Stimulated activated CD4-positive, alpha-beta T cell treated with anti-CD3 and anti-CD28 coated beads, Interleukin-4, amount 100 ng/mL, for 24 hours (primary cell): Measurements from ENCODE around the gene PKD1L1.

ENCODE experiments used
- DNase-seq: peaks from one replicate; pipeline ENCODE4 v3.0.0-alpha.2; 2020

PKD1L1 gene

DNA sequence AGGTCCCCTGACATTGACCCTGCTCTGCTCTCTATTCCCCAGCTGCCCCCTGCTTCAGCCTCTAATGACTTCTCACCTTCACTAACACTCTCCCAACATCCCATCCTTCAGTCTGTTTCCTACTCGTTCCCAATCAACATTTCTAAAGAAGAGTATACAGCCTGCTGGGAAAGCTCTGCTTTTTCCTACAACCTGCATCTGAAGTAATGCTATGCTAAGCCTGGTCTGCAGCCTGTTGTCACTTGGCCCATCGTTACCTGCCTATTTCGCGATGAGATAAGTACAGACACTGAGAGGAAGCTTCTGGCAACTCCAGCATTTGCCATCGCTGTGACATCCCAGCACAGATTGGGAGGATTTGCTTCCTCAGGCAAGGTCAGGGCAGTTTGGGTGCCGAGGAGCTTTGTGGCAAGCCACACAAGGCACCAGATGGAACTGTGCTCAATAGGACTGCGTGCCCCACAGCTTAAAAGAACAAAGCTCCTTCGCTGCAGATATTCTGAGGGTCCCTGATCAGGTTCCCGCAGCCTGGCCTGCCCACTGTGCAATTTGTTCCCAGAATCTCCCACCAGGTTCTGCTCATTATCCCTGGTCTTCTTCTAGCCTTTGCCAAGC, 51.4 kb downstream of the PKD1L1 start:
- no peak for DNase-seq

- no peak for DNase-seq
These were observed 53.2 kb downstream of the PKD1L1 start for GRCh38 chr7:47895026-47895425.

GRCh38 chr7:47893721-47894365, 54.4 kb downstream of the PKD1L1 start:
- DNase-seq: no peak

- no peak for DNase-seq
These were observed 55.0 kb downstream of the PKD1L1 start for GRCh38 chr7:47893238-47893637.

- no peak for DNase-seq
These were observed 57.7 kb downstream of the PKD1L1 start for GRCh38 chr7:47890606-47891005.

GRCh38 chr7:47890125-47890524, 58.1 kb downstream of the PKD1L1 start:
- DNase-seq: no peak

DNA sequence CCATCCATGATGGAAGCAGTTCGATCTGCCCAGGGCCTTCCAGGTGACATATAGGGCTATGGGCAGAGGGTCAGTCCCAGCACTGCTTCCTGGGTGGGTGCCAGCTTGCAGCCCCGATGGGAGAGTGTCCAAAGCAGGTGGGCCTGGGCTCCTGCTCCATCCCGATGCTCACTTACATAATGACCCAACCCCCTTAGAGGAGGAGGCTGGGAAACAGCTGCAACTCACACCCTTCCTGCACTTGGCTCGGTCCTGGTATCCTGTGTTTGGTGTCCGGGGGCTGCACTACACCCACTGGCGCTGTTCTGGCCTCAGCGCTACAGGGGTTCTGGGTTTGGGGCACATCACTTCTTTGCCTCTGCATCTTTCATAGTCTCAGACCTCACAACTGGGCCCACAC, 58.5 kb downstream of the PKD1L1 start:
- no peak for DNase-seq

DNA sequence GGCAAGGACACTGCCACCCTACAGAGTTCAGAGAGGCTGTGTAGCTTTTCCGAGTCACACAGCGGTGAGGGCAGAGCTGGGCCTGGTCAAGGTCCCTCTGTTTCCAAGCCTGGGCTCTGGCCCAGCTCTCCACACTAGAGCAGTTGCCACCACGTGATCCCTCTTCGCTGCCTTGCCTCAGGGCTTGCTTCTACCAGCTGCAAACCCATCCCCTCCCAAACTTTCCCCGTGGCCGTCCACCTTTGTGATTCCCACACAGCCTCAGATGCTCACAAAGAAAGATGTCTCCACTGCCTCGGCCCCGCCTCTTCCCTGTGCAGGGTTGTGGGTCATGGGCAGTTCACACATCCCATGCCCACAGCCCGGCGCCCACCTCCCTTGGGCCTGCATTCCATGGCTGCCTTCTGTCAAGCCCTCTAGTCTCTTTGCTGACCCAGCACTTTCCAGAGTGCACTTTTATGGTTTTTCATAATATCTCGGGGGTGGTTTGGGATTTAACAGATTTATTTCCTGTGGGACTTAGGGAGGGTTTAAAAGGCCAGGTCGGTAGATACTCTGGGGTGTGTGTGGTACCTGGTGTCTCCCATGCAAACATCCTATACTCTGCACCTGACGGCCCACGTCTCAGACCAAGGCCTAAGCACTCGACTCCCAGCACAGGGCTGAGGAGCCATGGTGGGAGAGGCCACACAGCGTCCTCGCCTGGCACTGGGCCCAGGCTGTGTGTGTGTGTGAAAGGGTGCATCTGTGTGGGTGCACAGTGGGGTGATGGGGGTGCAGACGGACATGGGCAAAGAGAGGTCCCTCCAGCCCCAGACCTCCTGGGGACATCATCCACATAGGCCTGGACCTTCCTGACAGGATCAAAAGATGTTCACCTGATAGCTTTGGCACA, 59.6 kb downstream of the PKD1L1 start:
- DNase-seq: no peak

- DNase-seq: no peak
These were observed 61.1 kb downstream of the PKD1L1 start for GRCh38 chr7:47887016-47887640.

GRCh38 chr7:47885987-47886811, 62.1 kb downstream of the PKD1L1 start:
- DNase-seq: no peak

DNA sequence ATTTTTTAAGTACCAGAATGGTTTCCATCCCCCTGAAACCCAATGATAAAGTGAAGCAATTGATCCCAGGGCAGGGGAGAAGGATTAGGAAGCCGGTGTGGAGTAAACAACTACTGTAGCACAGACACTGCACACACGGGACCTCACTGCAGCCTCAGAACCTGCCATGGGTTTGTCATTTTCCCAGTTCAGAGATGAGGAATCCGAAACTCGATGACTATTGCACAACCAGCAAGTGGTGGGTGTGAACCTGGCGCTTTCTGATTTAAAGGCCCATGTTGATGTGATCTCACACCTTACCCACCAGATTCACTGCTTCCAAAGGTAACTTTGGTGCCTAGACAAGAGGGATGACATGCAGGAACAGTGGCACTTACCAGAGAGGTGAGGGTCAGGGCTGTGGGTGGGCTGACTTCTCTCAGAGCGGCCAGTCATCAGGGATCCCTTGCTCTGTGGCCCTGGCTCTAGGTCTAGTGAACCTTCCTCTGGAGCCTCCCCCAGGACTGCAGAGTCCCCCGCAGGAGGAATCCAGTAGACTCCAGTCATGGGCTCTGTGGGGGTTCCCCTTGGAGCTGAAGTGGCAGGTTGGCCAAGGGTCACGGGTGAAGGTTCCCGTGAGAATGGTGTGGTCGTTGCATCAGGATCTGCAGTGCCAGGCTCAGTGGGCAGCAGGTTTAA, 62.8 kb downstream of the PKD1L1 start:
- no peak for DNase-seq

- DNase-seq: no peak
These were observed 63.6 kb downstream of the PKD1L1 start for GRCh38 chr7:47884675-47885074.

DNA sequence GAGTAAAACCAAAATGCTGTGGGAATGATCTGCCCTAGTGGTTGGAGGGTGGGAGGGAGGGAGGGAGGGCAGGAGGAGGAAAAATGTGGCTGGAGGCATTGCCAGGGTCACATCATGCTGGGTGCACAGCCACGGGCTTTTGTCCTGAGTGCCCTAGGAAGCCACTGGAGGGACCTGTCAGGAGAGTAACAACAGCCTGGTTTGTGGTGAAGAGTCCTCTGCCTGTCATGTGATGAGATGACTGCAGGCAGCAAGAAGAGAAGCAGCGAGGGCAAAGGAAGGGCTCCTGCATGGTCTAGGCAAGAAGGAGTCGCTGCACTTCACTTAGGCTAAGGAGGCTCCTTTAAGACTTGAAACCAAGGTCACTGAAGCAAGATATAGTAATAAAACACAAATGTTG, 65.6 kb downstream of the PKD1L1 start:
- DNase-seq: no peak

- DNase-seq: no peak
These were observed 67.0 kb downstream of the PKD1L1 start for GRCh38 chr7:47881256-47881655.

GRCh38 chr7:47878662-47879061, 69.6 kb downstream of the PKD1L1 start:
- DNase-seq: no peak

DNA sequence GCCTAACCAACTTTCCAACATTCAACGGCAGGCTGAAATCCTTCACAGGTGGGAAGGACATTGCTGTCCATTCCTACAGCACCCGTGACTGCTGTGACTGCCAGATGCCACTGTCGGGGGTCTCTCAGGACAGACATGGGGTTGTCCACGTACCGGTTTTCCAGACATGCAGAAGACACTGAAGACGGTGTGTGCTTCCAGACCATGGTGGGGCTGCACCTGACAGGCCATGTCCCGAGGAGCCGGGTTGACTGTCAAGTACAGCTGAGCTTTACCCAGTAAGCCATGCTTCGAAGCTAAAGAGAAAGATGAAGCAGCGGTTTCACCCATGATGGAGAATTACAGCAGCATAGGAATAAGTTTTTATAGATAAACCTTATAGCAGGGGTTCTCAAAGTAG, 70.9 kb downstream of the PKD1L1 start:
- no peak for DNase-seq

DNA sequence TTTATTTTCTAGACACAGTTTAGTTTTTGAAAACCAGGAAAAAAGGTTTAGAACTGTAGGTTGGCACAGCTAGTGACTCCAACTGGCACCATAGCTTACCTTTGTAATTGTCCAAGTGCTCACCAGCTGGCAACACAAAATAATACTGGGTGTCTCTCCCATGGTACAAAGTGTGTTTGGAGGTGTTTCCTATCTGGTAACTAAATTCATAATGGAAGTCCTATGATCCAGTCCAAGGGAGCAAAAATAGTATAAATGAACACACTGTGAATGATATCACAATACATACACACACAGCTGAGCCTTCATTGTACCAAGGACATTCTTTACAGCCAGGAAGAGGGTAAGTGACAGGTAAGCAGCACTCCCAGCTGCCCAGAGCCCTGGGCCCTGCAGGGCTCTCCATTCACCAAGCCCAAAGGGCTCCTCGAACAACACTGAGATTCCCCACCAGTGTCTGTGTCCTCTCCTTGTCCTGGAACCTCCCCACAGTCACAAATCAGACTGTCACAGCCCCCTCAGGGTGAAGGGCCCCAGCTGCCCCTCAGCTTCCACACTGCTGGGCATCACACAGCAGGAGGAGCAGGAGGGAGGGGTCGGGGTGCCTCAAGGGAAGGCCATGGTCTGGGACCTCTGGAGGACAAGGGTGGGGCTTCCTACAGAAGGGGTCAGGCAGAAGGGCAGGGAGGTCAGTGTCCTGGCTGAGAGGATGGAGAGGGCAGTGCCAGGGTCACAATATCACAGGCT, 72.1 kb downstream of the PKD1L1 start:
- DNase-seq: no peak

- no peak for DNase-seq
These were observed 72.9 kb downstream of the PKD1L1 start for GRCh38 chr7:47875406-47875805.

GRCh38 chr7:47873762-47874161, 74.5 kb downstream of the PKD1L1 start:
- no peak for DNase-seq

GRCh38 chr7:47867286-47867685, 81.0 kb downstream of the PKD1L1 start:
- DNase-seq: no peak

GRCh38 chr7:47866120-47866519, 82.1 kb downstream of the PKD1L1 start:
- no peak for DNase-seq
